Keratinocyte (primary cell): ENCODE results near the gene UBLCP1.

Source experiments
- EZH2 ChIP-seq: IDR thresholded peaks from one replicate; pipeline ENCODE4 v1.6.1; 2012; ENCODE audit warnings: inconsistent platforms, mild to moderate bottlenecking, low read length, moderate library complexity
- TF ChIP-seq, protein P1 (sequence below), 3 experiments: IDR thresholded peaks in 1 of 3; conservative IDR thresholded peaks in 1 of 3; optimal IDR thresholded peaks in 1 of 3; 2 replicates in 2 of 3; 3 replicates in 1 of 3; pipeline versions ENCODE3 to v1.5.1; 2011; ENCODE audit warnings: low read length in 3 of 3, mild to moderate bottlenecking in 3 of 3, moderate library complexity in 2 of 3, control low read depth in 1 of 3, inconsistent platforms in 1 of 3; ENCODE audit not compliant: insufficient read depth in 2 of 3; ENCODE audit errors: extremely low read depth in 1 of 3

DNA sequence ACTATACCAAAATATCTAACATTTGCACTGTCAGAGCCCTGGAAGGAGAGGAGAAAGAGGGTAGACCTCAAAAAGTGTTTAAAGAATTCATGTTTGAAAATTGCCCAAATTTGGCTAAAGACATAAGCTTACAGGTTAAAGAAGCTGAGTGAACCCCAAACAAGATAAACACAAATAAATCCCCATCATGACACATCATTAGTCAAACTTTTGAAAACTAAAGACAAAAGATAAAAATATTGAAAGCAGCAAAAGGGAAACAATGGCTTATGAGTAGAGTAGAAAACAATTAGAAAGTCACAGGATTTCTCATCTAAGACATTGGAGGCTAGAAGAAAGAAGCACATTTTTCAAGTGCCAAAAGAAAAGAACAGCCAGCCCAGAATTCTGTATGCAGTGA lies 6.1 kb upstream of the UBLCP1 start:
- TF ChIP-seq EZH2 = no peak
- TF ChIP-seq, protein P1, sequence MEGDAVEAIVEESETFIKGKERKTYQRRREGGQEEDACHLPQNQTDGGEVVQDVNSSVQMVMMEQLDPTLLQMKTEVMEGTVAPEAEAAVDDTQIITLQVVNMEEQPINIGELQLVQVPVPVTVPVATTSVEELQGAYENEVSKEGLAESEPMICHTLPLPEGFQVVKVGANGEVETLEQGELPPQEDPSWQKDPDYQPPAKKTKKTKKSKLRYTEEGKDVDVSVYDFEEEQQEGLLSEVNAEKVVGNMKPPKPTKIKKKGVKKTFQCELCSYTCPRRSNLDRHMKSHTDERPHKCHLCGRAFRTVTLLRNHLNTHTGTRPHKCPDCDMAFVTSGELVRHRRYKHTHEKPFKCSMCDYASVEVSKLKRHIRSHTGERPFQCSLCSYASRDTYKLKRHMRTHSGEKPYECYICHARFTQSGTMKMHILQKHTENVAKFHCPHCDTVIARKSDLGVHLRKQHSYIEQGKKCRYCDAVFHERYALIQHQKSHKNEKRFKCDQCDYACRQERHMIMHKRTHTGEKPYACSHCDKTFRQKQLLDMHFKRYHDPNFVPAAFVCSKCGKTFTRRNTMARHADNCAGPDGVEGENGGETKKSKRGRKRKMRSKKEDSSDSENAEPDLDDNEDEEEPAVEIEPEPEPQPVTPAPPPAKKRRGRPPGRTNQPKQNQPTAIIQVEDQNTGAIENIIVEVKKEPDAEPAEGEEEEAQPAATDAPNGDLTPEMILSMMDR (optimal IDR thresholded peaks at IDR 0.05 in 1 of 3, IDR thresholded peaks at IDR 0.05 in 1 of 3, conservative IDR thresholded peaks at IDR 0.05 in 1 of 3; ENCODE audit: extremely low read depth in 1 of 3, insufficient read depth in 2 of 3, low read length in 3 of 3) = no peak
